Vagina (tissue), 2 donors: ENCODE results near the gene HSD17B13.

Experiments
- CTCF ChIP-seq, 3 experiments: fragments of 450-650 bp in 2 of 3; fragments of 200-600 bp in 1 of 3; sonication (generic) in 1 of 3; IDR thresholded peaks; one replicate each; pipeline ENCODE4 v1.5.1; 2017 to 2019; ENCODE audit warnings: antibody characterized with exemption in 3 of 3, mild to moderate bottlenecking in 2 of 3, moderate library complexity in 2 of 3
- POLR2A ChIP-seq, 2 donors: fragments of 450-650 bp; IDR thresholded peaks; one replicate each; pipeline ENCODE4 v1.6.1; 2017; ENCODE audit warnings: antibody characterized with exemption in 2 of 2, mild to moderate bottlenecking in 2 of 2, moderate library complexity in 2 of 2
- POLR2AphosphoS5 ChIP-seq, 2 donors: sonication (generic); formaldehyde crosslinking; IDR thresholded peaks; one replicate each; pipeline ENCODE4 v1.9.0; 2017; ENCODE audit warnings: antibody characterized with exemption in 2 of 2, mild to moderate bottlenecking in 2 of 2, low read depth in 1 of 2; ENCODE audit not compliant: insufficient read depth in 1 of 2

- no peak for TF ChIP-seq POLR2A (IDR thresholded peaks at IDR 0.05)
- TF ChIP-seq CTCF (IDR thresholded peaks at IDR 0.05), result peak in 2 of 3 experiments; percentile 26 to 71
- TF ChIP-seq POLR2AphosphoS5 (IDR thresholded peaks at IDR 0.05; ENCODE audit: insufficient read depth in 1 of 2, low read depth in 1 of 2), result no peak
These were observed 30.9 kb upstream of the HSD17B13 start for GRCh38 chr4:87353592-87353991.
